Measurements from ENCODE around the gene GPC5.

Gene GPC5

DNA sequence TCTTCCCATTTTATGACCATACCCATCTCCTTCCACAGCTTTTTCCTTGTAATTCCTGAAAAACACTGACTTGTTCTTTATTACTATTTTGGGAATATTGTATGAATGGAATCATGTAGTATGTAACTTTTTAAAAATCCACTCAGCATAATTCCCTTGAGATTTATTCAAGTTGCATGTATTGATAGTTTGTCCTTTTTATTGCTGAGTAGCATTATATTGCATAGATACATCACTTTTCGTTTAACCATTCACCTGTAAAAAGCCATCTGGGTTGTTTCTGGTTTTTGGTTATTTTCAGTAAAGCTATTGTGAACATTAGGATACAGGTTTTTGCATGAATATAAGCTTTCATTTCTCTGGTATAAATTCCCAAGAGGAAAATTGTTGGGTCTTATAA lies 115.4 kb downstream of the GPC5 start:
- H3K4me3 ChIP-seq (IDR thresholded peaks at IDR 0.05; ENCODE audit: insufficient read depth, low read depth, low read length), result no peak overlapping the region
- H4K20me1 ChIP-seq (ENCODE audit: insufficient read depth), result no peaks in the 10 kb centered on the region
- no peak overlapping the region for H3K27ac ChIP-seq
- no peaks in the 10 kb centered on the region for H3K79me2 ChIP-seq (ENCODE audit: insufficient read depth, low read depth)
- H3K9ac ChIP-seq, result no peak overlapping the region
- TF ChIP-seq, protein P1, sequence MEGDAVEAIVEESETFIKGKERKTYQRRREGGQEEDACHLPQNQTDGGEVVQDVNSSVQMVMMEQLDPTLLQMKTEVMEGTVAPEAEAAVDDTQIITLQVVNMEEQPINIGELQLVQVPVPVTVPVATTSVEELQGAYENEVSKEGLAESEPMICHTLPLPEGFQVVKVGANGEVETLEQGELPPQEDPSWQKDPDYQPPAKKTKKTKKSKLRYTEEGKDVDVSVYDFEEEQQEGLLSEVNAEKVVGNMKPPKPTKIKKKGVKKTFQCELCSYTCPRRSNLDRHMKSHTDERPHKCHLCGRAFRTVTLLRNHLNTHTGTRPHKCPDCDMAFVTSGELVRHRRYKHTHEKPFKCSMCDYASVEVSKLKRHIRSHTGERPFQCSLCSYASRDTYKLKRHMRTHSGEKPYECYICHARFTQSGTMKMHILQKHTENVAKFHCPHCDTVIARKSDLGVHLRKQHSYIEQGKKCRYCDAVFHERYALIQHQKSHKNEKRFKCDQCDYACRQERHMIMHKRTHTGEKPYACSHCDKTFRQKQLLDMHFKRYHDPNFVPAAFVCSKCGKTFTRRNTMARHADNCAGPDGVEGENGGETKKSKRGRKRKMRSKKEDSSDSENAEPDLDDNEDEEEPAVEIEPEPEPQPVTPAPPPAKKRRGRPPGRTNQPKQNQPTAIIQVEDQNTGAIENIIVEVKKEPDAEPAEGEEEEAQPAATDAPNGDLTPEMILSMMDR (conservative IDR thresholded peaks at IDR 0.05; ENCODE audit: low read depth, low read length), result no peak
- no peak overlapping the region for H3K4me2 ChIP-seq
- no peak overlapping the region for H2AFZ ChIP-seq (ENCODE audit: low read depth)
- H3K36me3 ChIP-seq (ENCODE audit: insufficient read depth), result no peaks in the 10 kb centered on the region
- no peaks in the 10 kb centered on the region for H3K4me1 ChIP-seq (ENCODE audit: low read depth, poor library complexity, severe bottlenecking)
- no peaks in the 10 kb centered on the region for H3K27me3 ChIP-seq (ENCODE audit: insufficient read depth, low read depth)

DNA sequence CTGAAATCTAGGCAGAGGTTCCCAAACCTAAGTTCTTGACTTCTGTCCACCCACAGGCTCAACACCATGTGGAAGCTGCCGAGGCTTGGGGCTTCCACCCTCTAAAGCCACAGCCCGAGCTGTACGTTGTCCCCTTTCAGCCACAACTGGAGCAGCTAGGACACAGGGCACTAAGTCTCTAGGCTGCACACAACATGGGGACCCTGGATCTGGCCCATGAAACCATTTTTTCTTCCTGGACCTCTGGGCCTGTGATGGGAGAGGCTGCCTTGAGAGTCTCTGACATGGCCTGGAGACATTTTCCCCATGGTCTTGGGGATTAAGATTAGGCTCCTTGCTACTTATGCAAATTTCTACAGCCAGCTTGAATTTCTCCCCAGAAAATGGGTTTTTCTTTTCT lies 118.4 kb downstream of the GPC5 start:
- no peak overlapping the region for H3K27ac ChIP-seq
- H3K36me3 ChIP-seq (ENCODE audit: insufficient read depth), result no peaks in the 10 kb centered on the region
- no peak overlapping the region for H3K4me2 ChIP-seq
- no peaks in the 10 kb centered on the region for H4K20me1 ChIP-seq (ENCODE audit: insufficient read depth)
- H3K27me3 ChIP-seq (ENCODE audit: insufficient read depth, low read depth), result no peaks in the 10 kb centered on the region
- no peaks in the 10 kb centered on the region for H3K4me1 ChIP-seq (ENCODE audit: low read depth, poor library complexity, severe bottlenecking)
- no peak overlapping the region for H3K4me3 ChIP-seq (IDR thresholded peaks at IDR 0.05; ENCODE audit: insufficient read depth, low read depth, low read length)
- H2AFZ ChIP-seq (ENCODE audit: low read depth), result no peak overlapping the region
- H3K9ac ChIP-seq, result no peak overlapping the region
- TF ChIP-seq, protein P1 (conservative IDR thresholded peaks at IDR 0.05; ENCODE audit: low read depth, low read length), result no peak
- no peaks in the 10 kb centered on the region for H3K79me2 ChIP-seq (ENCODE audit: insufficient read depth, low read depth)

DNA sequence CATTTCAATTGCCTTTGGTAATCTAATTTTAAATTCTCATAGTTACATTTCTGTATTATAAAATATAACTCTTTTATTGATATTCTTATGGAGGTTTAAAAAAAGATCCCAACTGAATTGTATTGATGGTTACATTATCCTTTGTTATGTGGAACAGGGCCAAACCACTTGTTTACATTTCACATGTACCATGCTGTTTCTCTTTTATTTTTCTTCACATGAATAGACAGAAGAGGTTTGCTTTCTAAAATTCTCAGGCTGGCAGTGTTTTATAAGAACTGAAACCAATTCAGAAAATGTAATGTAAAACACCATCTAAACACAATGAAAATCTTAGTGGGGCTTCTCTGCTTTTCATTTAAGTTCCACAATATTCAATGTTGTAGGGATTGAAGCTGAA lies 122.5 kb downstream of the GPC5 start:
- Histone ChIP-seq H2AFZ (ENCODE audit: low read depth) (no peak overlapping the region), H3K27me3 (ENCODE audit: insufficient read depth, low read depth) (no peaks in the 10 kb centered on the region), H3K36me3 (ENCODE audit: insufficient read depth) (no peaks in the 10 kb centered on the region), H3K79me2 (ENCODE audit: insufficient read depth, low read depth) (no peaks in the 10 kb centered on the region), H3K4me2 (no peak overlapping the region), H4K20me1 (ENCODE audit: insufficient read depth) (no peaks in the 10 kb centered on the region), H3K4me3 (IDR thresholded peaks at IDR 0.05; ENCODE audit: insufficient read depth, low read depth, low read length) (no peak overlapping the region), H3K27ac (no peak overlapping the region), H3K4me1 (ENCODE audit: low read depth, poor library complexity, severe bottlenecking) (no peaks in the 10 kb centered on the region), H3K9ac (no peak overlapping the region)
- TF ChIP-seq, protein P1 (conservative IDR thresholded peaks at IDR 0.05; ENCODE audit: low read depth, low read length), result no peak

DNA sequence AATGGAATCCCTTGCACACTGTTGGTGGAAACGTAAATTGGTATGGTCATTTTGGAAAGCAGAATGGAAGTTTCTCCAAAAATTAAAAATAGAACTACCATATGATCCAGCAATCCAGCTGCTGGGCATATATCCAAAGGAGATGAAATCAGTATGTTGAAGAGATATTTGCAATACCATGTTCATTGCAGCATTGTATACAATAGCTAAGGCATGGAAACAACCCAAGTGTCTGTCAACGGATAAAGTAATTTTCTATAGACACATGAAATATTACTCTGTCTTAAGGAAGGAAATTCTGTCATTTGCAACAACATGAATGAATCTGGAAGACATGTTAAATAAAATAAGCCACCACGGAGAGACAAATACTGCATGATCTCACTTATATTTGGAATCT lies 124.7 kb downstream of the GPC5 start:
- no peak overlapping the region for H3K4me2 ChIP-seq

More for the DNA sequence above, 124.7 kb downstream of the GPC5 start:
- TF ChIP-seq, protein P1 (conservative IDR thresholded peaks at IDR 0.05; ENCODE audit: low read depth, low read length), result no peak
- Histone ChIP-seq H3K9ac (no peak overlapping the region), H3K27me3 (ENCODE audit: insufficient read depth, low read depth) (no peaks in the 10 kb centered on the region), H3K4me3 (IDR thresholded peaks at IDR 0.05; ENCODE audit: insufficient read depth, low read depth, low read length) (no peak overlapping the region), H3K79me2 (ENCODE audit: insufficient read depth, low read depth) (no peaks in the 10 kb centered on the region), H4K20me1 (ENCODE audit: insufficient read depth) (no peaks in the 10 kb centered on the region), H3K4me1 (ENCODE audit: low read depth, poor library complexity, severe bottlenecking) (no peaks in the 10 kb centered on the region), H2AFZ (ENCODE audit: low read depth) (no peak overlapping the region), H3K36me3 (ENCODE audit: insufficient read depth) (no peaks in the 10 kb centered on the region), H3K27ac (no peak overlapping the region)
